ENCODE data around the gene USP14. TPM values are rescaled to one million over a fixed set of nuclear protein-coding genes. Genes with fewer than 3 reads are reported as not detected.

Gene USP14
- total RNA-seq, 1 experiment from 2014 or later, result 56.1 TPM

DNA sequence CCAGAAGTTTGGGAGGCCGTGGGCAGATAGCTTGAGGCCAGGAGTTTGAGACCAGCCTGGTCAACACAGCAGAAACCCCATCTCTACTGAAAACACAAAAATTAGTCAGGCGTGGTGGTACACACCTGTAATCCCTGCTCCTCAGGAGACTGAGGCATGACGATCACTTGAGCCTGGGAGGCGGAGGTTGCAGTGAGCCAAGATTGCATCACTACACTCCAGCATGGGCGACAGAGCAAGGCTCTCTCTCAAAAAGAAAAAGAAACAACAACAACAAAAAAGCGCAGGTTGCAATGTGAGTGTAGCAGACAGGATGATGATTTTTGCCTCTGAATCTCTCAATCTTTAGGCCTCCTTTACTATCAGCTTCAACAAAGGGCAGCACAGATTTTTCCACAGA is 2.7 kb upstream of the USP14 start:
- DNase-seq (ENCODE audit: low read depth, low spot score) (no peak), ATAC-seq (no peak)
- Histone ChIP-seq H2AFZ (ENCODE audit: low read depth, low read length, poor library complexity, severe bottlenecking) (no peak overlapping the region), H3K9ac (ENCODE audit: low read length) (no peak overlapping the region), H3K4me3 (replicated peaks in 1 of 2; ENCODE audit: low read depth in 1 of 2, low read length in 2 of 2) (no peak overlapping the region), H3K36me3 (ENCODE audit: control insufficient read depth in 1 of 2, insufficient read depth in 2 of 2, low read length in 2 of 2) (no peaks in the 10 kb centered on the region), H3K4me1 (ENCODE audit: control insufficient read depth in 1 of 2, insufficient read depth in 2 of 2, low read length in 2 of 2) (no peaks in the 10 kb centered on the region), H3K4me2 (ENCODE audit: low read length) (no peak overlapping the region), H3K79me2 (ENCODE audit: insufficient read depth, low read length) (peaks cover 23% of the 10 kb centered on the region), H4K20me1 (ENCODE audit: insufficient read depth) (no peaks in the 10 kb centered on the region), H3K27ac (ENCODE audit: low read depth, low read length) (no peak overlapping the region), H3K9me3 (ENCODE audit: control insufficient read depth in 1 of 2, insufficient read depth in 1 of 2, low read depth in 1 of 2, low read length in 2 of 2) (no peaks in the 10 kb centered on the region), H3K9me2 (ENCODE audit: insufficient read depth) (no peaks in the 10 kb centered on the region), H3K27me3 (ENCODE audit: insufficient read depth, low read length) (no peaks in the 10 kb centered on the region)
- CTCF ChIA-PET, result no interaction called here
- RAD21 ChIA-PET (ENCODE audit: low non-redundant PET in 1 of 2, low total read pairs in 2 of 2, uncharacterized antibody in 2 of 2, unreplicated experiment in 2 of 2), result no interaction called here
- BruUV-seq (replicated peaks), result no TSS peak
- POLR2A ChIA-PET, result no interaction called here
- no peak for TF ChIP-seq JUND (IDR thresholded peaks at IDR 0.05)
- no peak for TF ChIP-seq CEBPB (IDR thresholded peaks at IDR 0.05; ENCODE audit: low read depth)
- no peak for TF ChIP-seq SIN3A (IDR thresholded peaks at IDR 0.05; ENCODE audit: low read depth)
- no peak for TF ChIP-seq TCF7L2 (IDR thresholded peaks at IDR 0.05; ENCODE audit: borderline replicate concordance, extremely low read depth, insufficient read depth, insufficient read length)
- TF ChIP-seq RAD21 (IDR thresholded peaks at IDR 0.05; ENCODE audit: low read depth), result no peak
- intact Hi-C loops (cut with micrococcal nuclease), result loop anchor here (5.0 kb wide), 1 partner anchor 43 kb away; no protein-coding TSS in a partner anchor

DNA sequence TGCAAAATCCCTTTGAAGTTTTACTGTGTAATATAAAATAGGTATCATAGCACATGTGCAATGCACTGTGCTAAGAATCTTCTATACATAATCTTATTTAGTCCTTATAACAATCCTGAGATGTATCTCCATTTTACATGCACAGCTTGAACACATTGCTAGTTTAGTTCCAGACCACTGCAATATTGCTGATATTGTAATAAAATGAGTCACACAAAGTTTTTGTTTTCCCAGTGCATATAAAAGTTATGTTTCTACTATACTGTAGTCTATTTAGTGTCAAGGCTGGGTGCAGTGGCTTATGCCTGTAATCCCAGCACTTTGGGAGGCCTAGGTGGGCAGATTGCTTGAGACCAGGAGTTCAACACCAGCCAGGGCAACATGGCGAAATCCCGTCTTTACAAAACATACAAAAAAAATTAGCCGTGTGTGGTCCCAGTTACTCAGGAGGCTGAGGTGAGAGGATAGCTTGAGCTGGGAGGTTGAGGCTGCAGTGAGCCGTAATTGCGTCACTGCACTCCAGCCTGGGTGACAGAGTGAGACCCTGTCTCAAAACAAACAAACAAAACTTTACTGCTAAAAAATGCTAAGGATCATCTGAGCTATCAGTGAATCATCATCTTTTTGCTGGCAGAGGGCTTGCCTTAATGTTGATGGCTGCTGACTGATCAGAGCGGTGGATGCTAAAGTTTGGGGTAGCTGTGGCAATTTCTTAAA is 1.7 kb upstream of the USP14 start:
- H3K9ac ChIP-seq (ENCODE audit: low read length), result no peak overlapping the region
- no peaks in the 10 kb centered on the region for H3K9me3 ChIP-seq (ENCODE audit: control insufficient read depth in 1 of 2, insufficient read depth in 1 of 2, low read depth in 1 of 2, low read length in 2 of 2)
- RAD21 ChIA-PET (ENCODE audit: low non-redundant PET in 1 of 2, low total read pairs in 2 of 2, uncharacterized antibody in 2 of 2, unreplicated experiment in 2 of 2), result no interaction called here
- no peak overlapping the region for H2AFZ ChIP-seq (ENCODE audit: low read depth, low read length, poor library complexity, severe bottlenecking)
- H3K79me2 ChIP-seq (ENCODE audit: insufficient read depth, low read length), result peaks cover 33% of the 10 kb centered on the region
- no peaks in the 10 kb centered on the region for H4K20me1 ChIP-seq (ENCODE audit: insufficient read depth)
- POLR2A ChIA-PET, result no interaction called here
- intact Hi-C loops (cut with micrococcal nuclease), result loop anchor here (5.0 kb wide), 1 partner anchor 44 kb away; no protein-coding TSS in a partner anchor
- no peak overlapping the region for H3K4me2 ChIP-seq (ENCODE audit: low read length)
- CTCF ChIA-PET, result no interaction called here
- H3K9me2 ChIP-seq (ENCODE audit: insufficient read depth), result no peaks in the 10 kb centered on the region
- no peaks in the 10 kb centered on the region for H3K27me3 ChIP-seq (ENCODE audit: insufficient read depth, low read length)
- no peaks in the 10 kb centered on the region for H3K4me1 ChIP-seq (ENCODE audit: control insufficient read depth in 1 of 2, insufficient read depth in 2 of 2, low read length in 2 of 2)
- no TSS peak for BruUV-seq (replicated peaks)
- H3K36me3 ChIP-seq (ENCODE audit: control insufficient read depth in 1 of 2, insufficient read depth in 2 of 2, low read length in 2 of 2), result no peaks in the 10 kb centered on the region
- DNase-seq (ENCODE audit: low read depth, low spot score) (no peak), ATAC-seq (no peak)
- H3K4me3 ChIP-seq (replicated peaks in 1 of 2; ENCODE audit: low read depth in 1 of 2, low read length in 2 of 2), result no peak overlapping the region
- no peak overlapping the region for H3K27ac ChIP-seq (ENCODE audit: low read depth, low read length)
- no peak for TF ChIP-seq YY1 (IDR thresholded peaks at IDR 0.05; ENCODE audit: extremely low read depth, insufficient replicate concordance, low read depth, low read length)
- TF ChIP-seq POLR2AphosphoS5 (IDR thresholded peaks at IDR 0.05; ENCODE audit: low read depth, low read length), result no peak
- TF ChIP-seq, protein P1, sequence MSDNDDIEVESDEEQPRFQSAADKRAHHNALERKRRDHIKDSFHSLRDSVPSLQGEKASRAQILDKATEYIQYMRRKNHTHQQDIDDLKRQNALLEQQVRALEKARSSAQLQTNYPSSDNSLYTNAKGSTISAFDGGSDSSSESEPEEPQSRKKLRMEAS (IDR thresholded peaks at IDR 0.05), result no peak
- TF ChIP-seq SP1 (IDR thresholded peaks at IDR 0.05; ENCODE audit: low read depth), result no peak
- TF ChIP-seq CBX3 (IDR thresholded peaks at IDR 0.05; ENCODE audit: low read depth), result no peak
- no peak for TF ChIP-seq EZH2phosphoT487 (IDR thresholded peaks at IDR 0.05; ENCODE audit: borderline replicate concordance)
- TF ChIP-seq, protein P2, sequence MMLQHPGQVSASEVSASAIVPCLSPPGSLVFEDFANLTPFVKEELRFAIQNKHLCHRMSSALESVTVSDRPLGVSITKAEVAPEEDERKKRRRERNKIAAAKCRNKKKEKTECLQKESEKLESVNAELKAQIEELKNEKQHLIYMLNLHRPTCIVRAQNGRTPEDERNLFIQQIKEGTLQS (IDR thresholded peaks at IDR 0.05), result no peak
- no peak for TF ChIP-seq FOSL1 (IDR thresholded peaks at IDR 0.05; ENCODE audit: low read depth)
- TF ChIP-seq TCF7L2 (IDR thresholded peaks at IDR 0.05; ENCODE audit: borderline replicate concordance, extremely low read depth, insufficient read depth, insufficient read length), result no peak
- TF ChIP-seq ZFX (IDR thresholded peaks at IDR 0.05), result no peak
- TF ChIP-seq, protein P3, sequence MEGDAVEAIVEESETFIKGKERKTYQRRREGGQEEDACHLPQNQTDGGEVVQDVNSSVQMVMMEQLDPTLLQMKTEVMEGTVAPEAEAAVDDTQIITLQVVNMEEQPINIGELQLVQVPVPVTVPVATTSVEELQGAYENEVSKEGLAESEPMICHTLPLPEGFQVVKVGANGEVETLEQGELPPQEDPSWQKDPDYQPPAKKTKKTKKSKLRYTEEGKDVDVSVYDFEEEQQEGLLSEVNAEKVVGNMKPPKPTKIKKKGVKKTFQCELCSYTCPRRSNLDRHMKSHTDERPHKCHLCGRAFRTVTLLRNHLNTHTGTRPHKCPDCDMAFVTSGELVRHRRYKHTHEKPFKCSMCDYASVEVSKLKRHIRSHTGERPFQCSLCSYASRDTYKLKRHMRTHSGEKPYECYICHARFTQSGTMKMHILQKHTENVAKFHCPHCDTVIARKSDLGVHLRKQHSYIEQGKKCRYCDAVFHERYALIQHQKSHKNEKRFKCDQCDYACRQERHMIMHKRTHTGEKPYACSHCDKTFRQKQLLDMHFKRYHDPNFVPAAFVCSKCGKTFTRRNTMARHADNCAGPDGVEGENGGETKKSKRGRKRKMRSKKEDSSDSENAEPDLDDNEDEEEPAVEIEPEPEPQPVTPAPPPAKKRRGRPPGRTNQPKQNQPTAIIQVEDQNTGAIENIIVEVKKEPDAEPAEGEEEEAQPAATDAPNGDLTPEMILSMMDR (IDR thresholded peaks at IDR 0.05 in 2 of 3, conservative IDR thresholded peaks at IDR 0.05 in 1 of 3; ENCODE audit: borderline replicate concordance in 1 of 3, insufficient read depth in 1 of 3, low read depth in 2 of 3, low read length in 2 of 3), result no peak
- TF ChIP-seq EGR1 (IDR thresholded peaks at IDR 0.05; ENCODE audit: low read depth), result no peak
- no peak for TF ChIP-seq ELF1 (IDR thresholded peaks at IDR 0.05; ENCODE audit: borderline replicate concordance, low read depth)
- TF ChIP-seq JUND (IDR thresholded peaks at IDR 0.05), result no peak
- TF ChIP-seq SIN3A (IDR thresholded peaks at IDR 0.05; ENCODE audit: low read depth), result no peak
- TF ChIP-seq POLR2A (IDR thresholded peaks at IDR 0.05; ENCODE audit: borderline replicate concordance, extremely low read depth, insufficient read depth, insufficient read length), result no peak
- TF ChIP-seq EZH2 (IDR thresholded peaks at IDR 0.05), result no peak
